ENCODE measurements around the gene SCLT1.

SCLT1 gene

DNA sequence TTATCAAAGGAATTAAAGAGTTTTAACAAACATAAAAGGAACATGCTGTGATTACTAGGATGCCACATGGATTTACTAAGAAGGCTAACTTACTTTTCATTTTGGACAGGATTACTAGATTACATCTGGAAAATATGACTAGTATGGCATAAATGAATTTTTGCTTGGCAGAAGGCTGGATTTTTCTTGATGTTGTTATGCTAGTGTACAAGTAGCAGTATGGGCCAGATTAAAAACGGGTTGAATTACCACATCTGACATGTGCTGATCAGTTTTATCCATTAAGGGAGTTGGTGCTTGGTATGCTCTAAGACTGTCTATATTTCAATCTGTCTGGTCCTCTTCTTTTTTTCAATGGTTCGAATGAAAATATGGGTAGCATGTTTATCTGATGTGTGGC, 213.4 kb downstream of the SCLT1 start:
- peaks cover 10% of the 10 kb centered on the region for H3K36me3 Mint-ChIP-seq
- H3K9me3 Mint-ChIP-seq = no peaks in the 10 kb centered on the region
- H3K27ac Mint-ChIP-seq = no peak overlapping the region
- H3K4me3 Mint-ChIP-seq = no peak overlapping the region
- no peaks in the 10 kb centered on the region for H3K27me3 Mint-ChIP-seq
- no peaks in the 10 kb centered on the region for H3K4me1 Mint-ChIP-seq

DNA sequence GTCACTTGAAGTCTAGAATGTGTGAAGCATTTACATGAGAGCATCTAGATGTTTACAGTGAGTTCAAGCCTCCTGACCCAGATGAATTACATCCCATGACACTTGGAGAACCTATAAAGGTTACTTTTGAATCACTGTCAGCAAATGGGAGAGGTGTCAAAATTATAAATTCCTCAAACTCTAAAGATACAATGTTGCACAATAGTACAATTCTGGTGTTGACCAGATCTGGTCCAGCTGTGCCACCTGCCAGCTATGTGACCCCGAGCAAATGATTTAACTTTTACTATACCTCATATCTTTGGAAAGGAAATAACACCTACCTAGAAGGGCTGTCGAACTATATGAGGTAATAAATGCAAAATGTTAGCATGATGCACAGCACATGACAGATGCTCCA, 214.1 kb downstream of the SCLT1 start:
- Mint-ChIP-seq H3K4me1 (no peaks in the 10 kb centered on the region), H3K27me3 (no peaks in the 10 kb centered on the region), H3K36me3 (peaks cover 10% of the 10 kb centered on the region), H3K9me3 (no peaks in the 10 kb centered on the region), H3K27ac (no peak overlapping the region), H3K4me3 (no peak overlapping the region)

GRCh38 chr4:128877934-128878333, 215.4 kb downstream of the SCLT1 start:
- H3K4me1 Mint-ChIP-seq = no peaks in the 10 kb centered on the region
- no peaks in the 10 kb centered on the region for H3K27me3 Mint-ChIP-seq
- H3K27ac Mint-ChIP-seq = no peak overlapping the region
- H3K4me3 Mint-ChIP-seq = no peak overlapping the region
- H3K9me3 Mint-ChIP-seq = no peaks in the 10 kb centered on the region
- H3K36me3 Mint-ChIP-seq = peaks cover 7% of the 10 kb centered on the region

DNA sequence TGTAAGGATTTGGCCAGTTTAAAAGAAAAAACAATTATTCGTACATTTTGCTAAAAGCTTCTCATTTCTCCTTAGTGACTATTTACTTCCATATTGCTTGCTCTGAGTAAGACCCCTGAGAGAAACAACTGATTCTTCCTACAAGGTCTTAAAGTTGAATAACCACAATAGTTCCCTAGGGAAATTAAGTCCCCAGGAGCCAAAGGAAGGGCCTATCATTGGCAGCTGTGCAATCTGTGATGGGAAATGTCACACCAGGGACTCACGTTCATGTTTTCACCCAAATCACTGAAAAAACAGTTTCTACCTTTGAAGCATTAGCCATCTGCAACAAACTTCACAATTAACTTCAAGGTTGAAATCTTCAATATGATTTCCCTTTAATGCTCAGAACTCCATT, 217.1 kb downstream of the SCLT1 start:
- H3K27ac Mint-ChIP-seq = no peak overlapping the region
- no peaks in the 10 kb centered on the region for H3K9me3 Mint-ChIP-seq
- peaks cover 5% of the 10 kb centered on the region for H3K36me3 Mint-ChIP-seq
- H3K4me3 Mint-ChIP-seq = no peak overlapping the region
- H3K4me1 Mint-ChIP-seq = no peaks in the 10 kb centered on the region
- H3K27me3 Mint-ChIP-seq = no peaks in the 10 kb centered on the region

DNA sequence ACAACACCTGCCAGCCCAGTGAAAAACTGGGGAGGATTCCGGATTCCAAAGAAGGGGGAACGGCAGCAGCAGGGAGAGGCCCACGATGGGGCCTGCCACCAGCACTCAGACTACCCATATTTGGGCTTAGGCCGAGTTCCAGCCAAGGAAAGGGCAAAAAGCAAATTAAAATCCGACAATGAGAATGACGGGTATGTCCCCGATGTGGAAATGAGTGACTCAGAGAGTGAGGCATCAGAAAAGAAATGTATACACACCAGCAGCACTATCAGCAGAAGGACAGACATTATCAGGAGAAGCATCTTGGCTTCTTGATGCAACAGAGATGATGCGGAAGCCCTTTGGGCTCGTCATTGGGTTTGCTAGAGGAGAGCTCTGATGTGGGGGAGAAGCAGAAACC, 221.4 kb downstream of the SCLT1 start:
- Mint-ChIP-seq H3K36me3 (peaks cover 11% of the 10 kb centered on the region), H3K9me3 (no peaks in the 10 kb centered on the region), H3K4me1 (peaks cover 12% of the 10 kb centered on the region), H3K27ac (no peak overlapping the region), H3K27me3 (no peaks in the 10 kb centered on the region), H3K4me3 (no peak overlapping the region)

GRCh38 chr4:128869776-128870509, 223.4 kb downstream of the SCLT1 start:
- H3K4me3 Mint-ChIP-seq = no peak overlapping the region
- H3K4me1 Mint-ChIP-seq = peaks cover 12% of the 10 kb centered on the region
- peaks cover 12% of the 10 kb centered on the region for H3K36me3 Mint-ChIP-seq
- H3K9me3 Mint-ChIP-seq = no peaks in the 10 kb centered on the region
- H3K27me3 Mint-ChIP-seq = no peaks in the 10 kb centered on the region
- H3K27ac Mint-ChIP-seq = peak overlapping the region; percentile 60

DNA sequence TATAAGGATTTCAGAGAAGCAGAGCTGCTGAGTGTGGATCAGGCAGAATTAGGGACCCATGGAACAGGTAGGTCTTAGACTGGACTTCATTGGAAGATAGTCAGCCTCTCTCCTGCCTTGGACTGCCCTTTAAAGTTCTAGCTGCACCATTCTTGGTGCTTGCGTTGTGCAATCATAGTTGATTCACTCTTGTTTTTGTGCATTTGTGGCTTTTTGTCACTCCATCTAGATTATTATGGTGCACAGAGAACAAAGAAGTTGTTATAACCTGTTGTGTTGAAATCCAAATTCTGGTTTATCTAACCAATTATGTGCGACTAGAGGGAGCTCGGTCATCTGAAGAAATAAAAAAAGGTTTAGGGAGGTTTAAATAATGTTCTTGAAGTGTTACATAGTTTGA, 224.6 kb downstream of the SCLT1 start:
- Mint-ChIP-seq H3K27me3 (no peaks in the 10 kb centered on the region), H3K4me1 (peaks cover 13% of the 10 kb centered on the region), H3K36me3 (peaks cover 12% of the 10 kb centered on the region), H3K27ac (peak overlapping the region; percentile 23), H3K9me3 (no peaks in the 10 kb centered on the region), H3K4me3 (no peak overlapping the region)

DNA sequence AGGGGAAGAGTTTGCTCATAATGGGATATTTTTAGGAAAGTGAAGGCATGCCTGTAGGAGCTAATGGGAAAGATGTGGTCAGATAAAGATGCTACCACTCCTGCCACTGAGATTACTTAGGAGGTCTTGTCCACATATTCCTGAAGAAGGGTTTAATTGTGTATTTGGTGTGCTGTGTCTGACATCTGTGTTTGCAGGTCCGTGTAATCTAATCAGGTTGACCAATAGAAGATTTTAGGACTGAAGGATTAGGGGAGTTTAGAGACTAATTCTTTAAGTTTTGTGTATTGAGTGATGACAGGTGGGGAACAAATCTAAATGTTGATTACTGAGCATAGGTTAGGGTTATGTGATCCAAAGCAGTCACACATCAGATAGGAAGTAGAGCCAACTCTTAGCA, 226.6 kb downstream of the SCLT1 start:
- Mint-ChIP-seq H3K4me3 (no peak overlapping the region), H3K27me3 (no peaks in the 10 kb centered on the region), H3K9me3 (no peaks in the 10 kb centered on the region), H3K36me3 (peaks cover 12% of the 10 kb centered on the region), H3K27ac (peak overlapping the region; percentile 12), H3K4me1 (peaks cover 33% of the 10 kb centered on the region)

- Mint-ChIP-seq H3K36me3 (peaks cover 12% of the 10 kb centered on the region), H3K27ac (peak overlapping the region; percentile 12), H3K27me3 (no peaks in the 10 kb centered on the region), H3K4me1 (peaks cover 38% of the 10 kb centered on the region), H3K4me3 (no peak overlapping the region), H3K9me3 (no peaks in the 10 kb centered on the region)
Measured at GRCh38 chr4:128866269-128866668, 227.1 kb downstream of the SCLT1 start.

DNA sequence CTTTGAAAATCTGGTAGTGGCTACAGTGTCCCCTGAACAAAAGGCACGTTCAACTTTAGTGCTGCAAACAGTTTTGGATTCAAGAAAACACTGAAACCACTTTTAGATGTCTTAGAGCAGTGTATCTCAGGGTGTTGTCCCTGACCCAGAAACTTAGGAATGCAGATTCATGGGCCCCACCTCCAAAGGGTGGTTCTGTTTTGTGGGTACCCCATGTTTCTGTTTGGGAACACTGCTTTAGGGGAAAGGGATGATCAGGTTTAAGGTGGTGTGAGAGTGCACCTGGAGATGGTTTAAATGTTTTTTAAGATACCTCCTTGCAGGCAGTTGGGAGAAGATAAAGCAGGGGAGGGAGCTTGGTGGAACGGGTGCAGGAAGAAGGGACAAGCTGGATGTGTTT, 228.2 kb downstream of the SCLT1 start:
- H3K4me3 Mint-ChIP-seq = no peak overlapping the region
- H3K36me3 Mint-ChIP-seq = peaks cover 11% of the 10 kb centered on the region
- no peaks in the 10 kb centered on the region for H3K9me3 Mint-ChIP-seq
- H3K27me3 Mint-ChIP-seq = no peaks in the 10 kb centered on the region
- peaks cover 39% of the 10 kb centered on the region for H3K4me1 Mint-ChIP-seq
- no peak overlapping the region for H3K27ac Mint-ChIP-seq

GRCh38 chr4:128863312-128864075, 229.8 kb downstream of the SCLT1 start:
- Mint-ChIP-seq H3K27me3 (no peaks in the 10 kb centered on the region), H3K4me3 (no peak overlapping the region), H3K36me3 (peaks cover 14% of the 10 kb centered on the region), H3K4me1 (peaks cover 44% of the 10 kb centered on the region), H3K27ac (peak overlapping the region; percentile 94), H3K9me3 (no peaks in the 10 kb centered on the region)

DNA sequence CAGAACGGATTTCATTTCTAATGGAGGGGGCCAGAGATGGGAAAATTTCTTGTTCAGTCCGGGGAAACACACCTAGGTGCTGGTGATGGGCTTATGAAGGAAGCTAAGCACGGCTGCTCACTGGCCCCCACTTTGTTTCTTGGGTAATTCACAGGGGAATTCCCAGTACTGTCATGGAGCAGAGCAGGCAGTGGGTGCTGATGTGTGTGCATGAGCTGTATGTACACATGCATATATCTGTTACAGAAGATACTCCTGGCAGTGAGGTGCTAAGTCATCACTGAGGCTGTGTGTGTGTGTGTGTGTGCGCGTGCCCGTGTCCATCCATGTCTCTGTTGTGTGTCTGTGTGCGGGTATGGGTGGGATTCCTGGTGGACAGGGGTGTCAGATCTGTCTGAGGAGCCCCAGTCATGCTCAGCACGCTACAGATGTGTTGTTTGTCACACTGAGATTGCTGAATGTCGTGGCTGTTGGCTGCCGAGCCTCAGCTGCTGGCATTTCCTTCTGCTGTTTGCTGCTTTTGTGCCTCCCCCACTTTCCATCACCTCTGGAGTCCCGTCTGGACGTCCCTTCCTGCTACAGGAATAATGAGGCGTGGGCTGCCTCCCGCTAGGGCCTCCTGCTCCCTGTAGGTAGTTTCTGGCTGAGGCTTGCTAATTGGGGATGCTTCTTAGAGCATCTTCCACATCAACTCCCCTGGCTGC, 230.6 kb downstream of the SCLT1 start:
- H3K36me3 Mint-ChIP-seq = peaks cover 16% of the 10 kb centered on the region
- peak overlapping the region; percentile 6 for H3K4me3 Mint-ChIP-seq
- peak overlapping the region; percentile 94 for H3K27ac Mint-ChIP-seq
- no peaks in the 10 kb centered on the region for H3K27me3 Mint-ChIP-seq
- peaks cover 44% of the 10 kb centered on the region for H3K4me1 Mint-ChIP-seq
- no peaks in the 10 kb centered on the region for H3K9me3 Mint-ChIP-seq

DNA sequence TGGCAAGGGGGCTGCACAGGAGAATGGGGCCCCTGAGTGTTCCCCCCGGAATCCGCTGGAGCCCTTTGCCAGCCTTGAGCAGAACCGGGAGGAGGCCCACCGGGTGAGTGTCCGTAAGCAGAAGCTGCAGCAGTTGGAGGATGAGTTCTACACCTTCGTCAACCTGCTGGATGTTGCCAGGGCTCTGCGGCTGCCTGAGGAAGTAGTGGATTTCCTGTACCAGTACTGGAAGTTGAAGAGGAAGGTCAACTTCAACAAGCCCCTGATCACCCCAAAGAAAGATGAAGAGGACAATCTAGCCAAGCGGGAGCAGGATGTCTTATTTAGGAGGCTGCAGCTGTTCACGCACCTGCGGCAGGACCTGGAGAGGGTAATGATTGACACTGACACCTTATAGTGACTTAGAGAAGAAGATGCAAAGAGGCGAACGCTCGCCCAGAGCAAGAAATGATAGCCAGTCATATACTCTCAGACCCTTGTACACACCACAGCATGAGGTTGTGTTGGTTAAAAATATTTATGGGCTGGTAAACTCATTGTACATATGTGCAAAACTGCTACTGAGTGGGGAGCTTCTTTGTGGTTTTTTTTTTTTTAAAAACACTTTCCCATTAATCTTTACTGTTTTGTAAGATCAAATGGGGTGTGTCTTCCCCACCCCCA, 231.4 kb downstream of the SCLT1 start:
- Mint-ChIP-seq H3K9me3 (no peaks in the 10 kb centered on the region), H3K27me3 (no peaks in the 10 kb centered on the region), H3K36me3 (peaks cover 18% of the 10 kb centered on the region), H3K4me1 (peaks cover 44% of the 10 kb centered on the region), H3K4me3 (peak overlapping the region; percentile 26), H3K27ac (peak overlapping the region; percentile 94)

GRCh38 chr4:128859887-128860677, 233.3 kb downstream of the SCLT1 start:
- Mint-ChIP-seq H3K4me1 (peaks cover 48% of the 10 kb centered on the region), H3K4me3 (no peak overlapping the region), H3K27me3 (no peaks in the 10 kb centered on the region), H3K27ac (peak overlapping the region; percentile 72), H3K36me3 (peaks cover 15% of the 10 kb centered on the region), H3K9me3 (no peaks in the 10 kb centered on the region)

Measured in activated naive CD4-positive, alpha-beta T cell treated with anti-CD3 and anti-CD28 coated beads, Interleukin-2, amount 50 U/mL, for 24 hours (primary cell).